Measurements from ENCODE around the gene PRG2.

GRCh38 chr11:57408771-57409170 lies 18.3 kb upstream of the PRG2 start:
- TF ChIP-seq CTCF (IDR thresholded peaks at IDR 0.05) (no peak), EZH2 (IDR thresholded peaks at IDR 0.05; ENCODE audit: borderline replicate concordance, insufficient read depth, low read depth, low read length, poor library complexity, severe bottlenecking) (no peak)

Data from B cell (primary cell).